Renal cortical epithelial cell (primary cell): ENCODE results near the gene TNPO1. TPM values are rescaled to one million over a fixed set of nuclear protein-coding genes. Genes with fewer than 3 reads are reported as not detected.
A peak's percentile ranks its signal among the peaks of the same experiment; 100 is the strongest.
"Not testable (repeated sequence)": the region's sequence is repeated elsewhere in the genome, so short reads cannot be mapped to it uniquely, and the experiment has no call there.

Experiments used
- DNase-seq: peaks from one replicate; pipeline ENCODE4 v3.0.0-alpha.2; 2011; ENCODE audit warnings: low read depth
- total RNA-seq: library from RNA; depleted of rRNA; stranded (reverse); fragments of >200 nt; gene quantifications from 2 replicates; pipeline ENCODE4 v1.2.3, GENCODE V29; 2014

Gene TNPO1
- total RNA-seq, result 176 and 258 TPM in 2 replicates

DNA sequence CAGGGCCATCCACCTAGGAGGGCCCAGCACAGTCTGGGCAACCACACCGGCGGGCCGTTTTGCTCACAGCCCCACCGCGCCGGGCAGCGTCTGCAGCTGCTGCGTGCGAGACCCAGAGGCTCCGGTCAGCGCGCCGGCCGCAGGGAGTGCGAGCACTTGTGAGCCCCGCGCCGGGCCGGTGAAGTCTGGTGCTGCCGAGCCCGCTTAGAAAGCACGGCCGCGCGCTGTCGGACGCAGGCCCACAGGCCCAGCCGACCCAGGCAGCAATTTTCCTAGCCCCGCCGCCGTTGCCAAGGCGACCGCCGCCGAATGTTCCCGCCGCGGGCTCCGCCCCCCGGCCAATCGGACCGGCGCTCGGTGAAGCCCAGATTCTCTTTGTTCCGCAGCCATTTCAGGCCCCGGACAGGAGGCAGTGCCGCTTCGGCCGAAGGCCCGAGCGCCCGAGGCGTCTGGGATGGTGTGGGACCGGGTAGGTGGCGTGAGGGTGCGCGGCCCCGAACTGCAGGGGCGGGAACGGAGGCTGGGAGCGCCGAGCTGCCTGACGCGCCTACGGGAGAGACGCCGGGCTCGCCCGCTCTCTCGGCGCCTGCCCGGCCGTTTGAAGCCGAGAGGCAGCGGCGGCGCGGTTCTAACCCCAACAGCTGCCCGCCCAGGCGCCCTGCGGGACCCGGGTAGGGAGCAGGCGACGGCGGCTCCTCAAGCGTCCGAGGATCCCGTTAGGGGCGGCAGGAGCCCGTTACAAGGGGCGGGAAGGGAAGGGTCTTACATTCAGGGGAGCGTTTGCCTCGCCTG lies at the start of gene TNPO1:
TSS of gene TNPO1 (plus strand) at position 378 of the 792 bp plus-strand sequence. CDS start at position 455, 77 bp downstream.
- DNase-seq, result peak; percentile 78

DNA sequence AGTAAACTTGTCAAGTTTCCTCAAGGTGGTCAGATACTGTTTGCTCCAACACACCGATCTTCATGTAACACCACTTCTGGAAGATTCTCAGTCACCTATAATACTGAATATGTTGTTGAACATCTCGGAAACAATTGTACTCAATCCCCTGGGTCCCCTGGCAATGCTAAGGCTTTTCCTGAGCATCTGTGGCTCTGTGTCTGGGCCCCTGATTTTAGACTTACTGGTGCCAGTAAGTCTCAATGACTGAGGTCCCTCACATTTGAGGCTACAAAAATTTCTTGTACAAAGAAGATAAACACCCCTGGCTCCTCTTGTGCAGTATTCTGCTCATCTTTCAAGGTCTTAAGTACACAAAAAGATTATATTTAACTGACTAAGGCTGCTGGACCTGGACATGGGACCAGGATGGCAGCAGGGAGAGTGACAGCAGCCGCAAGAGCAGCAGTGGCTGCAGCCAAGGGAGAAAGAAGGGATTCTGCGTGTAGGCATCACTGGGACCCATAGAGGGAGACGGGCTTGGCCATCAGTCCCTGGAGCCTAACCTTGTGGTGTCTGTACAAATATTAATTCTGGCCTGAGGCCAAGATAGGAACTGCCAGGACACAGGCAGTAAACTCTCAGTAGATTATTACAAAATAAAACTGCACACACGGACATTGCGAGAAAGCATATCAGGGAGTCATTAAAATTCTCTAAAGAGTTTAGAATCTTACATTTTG lies 49.0 kb upstream of the TNPO1 start:
- DNase-seq, result peak; percentile 31

DNA sequence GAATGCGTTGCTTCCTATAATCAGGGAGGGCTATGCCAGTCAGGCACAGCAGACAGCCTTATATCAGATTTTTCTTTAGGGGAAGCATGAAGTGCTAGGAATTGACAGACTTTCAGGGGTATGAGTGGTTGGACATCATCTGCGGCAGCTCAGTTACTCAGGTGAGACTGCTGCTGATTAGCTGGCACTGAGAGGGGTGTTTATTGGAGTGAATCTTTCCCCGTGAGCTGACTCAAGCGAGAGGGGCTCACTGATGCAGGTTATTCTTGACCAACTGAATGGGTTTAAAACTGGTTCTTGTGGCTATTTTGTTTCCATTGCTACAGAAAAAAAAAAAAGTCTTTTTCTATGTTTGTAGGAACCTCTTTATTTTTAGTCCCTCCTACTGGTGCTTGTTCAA lies 46.2 kb upstream of the TNPO1 start:
- no peak for DNase-seq

GRCh38 chr5:72776684-72777083 lies 39.8 kb upstream of the TNPO1 start:
- DNase-seq, result no peak

- no peak for DNase-seq
Observed at GRCh38 chr5:72779520-72779919, 36.9 kb upstream of the TNPO1 start.

DNA sequence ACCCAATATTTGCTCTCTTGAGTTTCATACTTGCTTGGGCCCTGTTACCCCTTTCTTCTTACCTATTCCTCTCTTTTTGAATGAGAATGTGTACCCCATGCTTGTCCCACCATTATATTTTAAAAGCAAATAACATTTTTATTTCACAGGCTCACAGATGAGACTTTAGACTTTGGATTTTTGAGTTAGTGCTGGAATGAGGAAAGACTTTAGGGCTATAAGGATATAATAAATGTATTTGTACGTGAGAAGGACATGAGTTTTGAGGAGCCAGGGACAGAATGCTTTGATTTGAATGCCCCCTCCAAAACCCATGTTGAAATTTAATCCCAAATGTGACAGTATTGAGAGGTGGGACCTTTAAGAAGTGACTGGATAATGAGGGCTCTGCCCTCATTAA lies 33.1 kb upstream of the TNPO1 start:
- DNase-seq, result no peak

DNA sequence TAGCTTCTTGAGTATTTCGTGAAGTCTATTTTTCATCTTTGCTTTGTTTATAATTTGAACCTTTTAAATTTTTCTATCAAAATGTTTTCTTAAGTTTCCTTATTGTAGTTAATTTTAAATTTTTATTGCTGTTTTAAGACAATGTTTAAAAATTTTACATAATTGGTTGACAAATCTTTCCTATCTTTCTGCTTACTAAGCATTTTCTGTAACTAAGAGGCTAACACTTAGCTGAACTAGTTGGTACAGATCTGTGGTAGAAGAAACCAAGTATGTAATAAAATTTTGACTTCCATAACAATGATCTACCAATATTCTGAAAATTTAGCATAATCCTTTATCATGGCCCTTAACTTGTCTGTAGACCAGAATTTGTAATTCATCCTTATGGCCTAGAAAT lies 32.3 kb upstream of the TNPO1 start:
- no peak for DNase-seq

- peak; percentile 58 for DNase-seq
Observed at GRCh38 chr5:72785801-72786200, 30.7 kb upstream of the TNPO1 start.

GRCh38 chr5:72786676-72787075 lies 29.8 kb upstream of the TNPO1 start:
- no peak for DNase-seq

DNA sequence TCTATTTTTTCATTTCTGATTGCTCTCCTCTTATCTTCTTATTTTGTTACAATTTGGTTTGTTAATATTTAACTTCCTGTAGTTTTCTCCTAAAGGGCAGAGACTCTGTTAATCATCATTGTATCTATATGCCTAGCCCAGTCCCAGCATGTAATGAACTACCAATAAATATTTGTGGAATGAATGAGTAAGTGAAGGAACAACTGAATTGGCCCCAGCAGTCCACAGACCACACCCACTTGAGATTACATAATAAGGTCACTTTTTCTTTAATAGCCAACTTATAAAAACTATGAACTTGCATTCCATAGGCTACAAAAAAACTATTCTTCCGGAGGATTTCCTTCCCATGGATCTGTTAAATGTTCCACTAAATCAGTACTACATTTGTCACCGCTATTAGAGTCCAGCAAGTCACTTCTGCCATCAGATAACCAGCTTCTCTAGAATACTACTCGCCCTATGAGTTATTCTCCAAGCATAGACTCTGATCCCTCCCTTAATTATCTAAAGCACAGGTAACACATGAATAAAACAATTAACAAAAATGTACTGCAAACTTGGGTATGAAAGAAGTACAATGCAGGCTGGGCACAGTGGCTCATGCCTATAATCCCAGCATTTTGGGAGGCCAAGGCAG lies 27.5 kb upstream of the TNPO1 start:
- DNase-seq, result peak; percentile 70

- no peak for DNase-seq
Observed at GRCh38 chr5:72790186-72790585, 26.3 kb upstream of the TNPO1 start.

- DNase-seq, result not testable (repeated sequence)
Observed at GRCh38 chr5:72792662-72793061, 23.8 kb upstream of the TNPO1 start.

DNA sequence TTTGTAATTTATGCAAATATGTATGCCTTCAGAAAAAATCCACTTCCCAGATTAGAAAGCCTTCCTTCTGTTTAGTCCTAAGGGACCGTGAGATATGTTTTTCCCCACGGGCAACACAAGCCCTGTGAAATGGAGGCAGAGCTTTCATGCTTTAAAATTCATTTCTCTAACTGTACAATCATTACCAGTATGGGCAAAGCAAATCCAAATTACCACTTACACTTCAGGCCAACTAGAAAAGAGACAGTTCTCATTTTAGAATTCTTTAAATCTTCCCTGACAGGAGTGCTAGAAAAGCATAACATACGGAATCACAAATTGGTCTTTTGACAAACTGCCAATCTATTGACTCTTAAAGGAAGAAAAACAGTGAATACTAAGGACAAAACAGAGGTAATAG lies 20.5 kb upstream of the TNPO1 start:
- DNase-seq, result no peak

- DNase-seq, result peak; percentile 27
Observed at GRCh38 chr5:72799721-72800120, 16.7 kb upstream of the TNPO1 start.

DNA sequence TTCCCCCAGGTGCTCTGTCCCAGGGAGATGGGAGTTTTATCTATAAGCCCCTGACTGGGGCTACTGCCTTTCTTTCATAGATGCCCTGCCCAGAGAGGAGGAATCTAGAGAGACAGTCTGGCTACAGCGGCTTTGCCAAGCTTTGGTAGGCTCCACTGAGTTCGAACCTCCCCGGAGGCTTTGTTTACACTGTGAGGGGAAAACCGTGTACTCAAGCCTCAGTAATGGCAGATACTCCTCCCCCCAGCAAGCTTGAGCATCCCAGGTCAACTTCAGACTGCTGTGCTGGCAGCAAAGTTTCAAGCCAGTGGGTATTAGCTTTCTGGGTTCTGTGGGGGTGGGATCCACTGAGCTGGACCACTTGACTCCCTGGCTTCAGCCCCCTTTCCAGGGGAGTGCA lies 7.8 kb upstream of the TNPO1 start:
- not testable (repeated sequence) for DNase-seq

DNA sequence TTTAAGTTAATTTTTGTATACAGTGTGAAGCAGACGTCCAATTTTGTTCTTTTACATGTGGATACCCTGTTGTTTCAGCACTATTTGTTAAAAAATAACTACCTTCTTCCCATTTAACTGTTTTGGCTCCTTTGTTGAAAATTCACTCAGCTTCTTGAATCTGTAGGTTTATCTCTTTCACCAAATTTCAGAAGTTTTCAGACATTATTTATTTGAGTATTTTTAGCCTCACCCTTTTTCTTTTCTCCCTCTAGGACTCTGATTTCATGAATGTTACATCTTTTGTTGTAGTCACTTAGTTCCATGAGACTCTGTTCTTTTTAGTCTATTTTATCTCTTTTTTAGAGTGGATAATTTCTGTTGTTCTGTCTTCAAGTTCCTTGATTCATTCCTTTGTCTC lies 4.6 kb upstream of the TNPO1 start:
- DNase-seq, result no peak

DNA sequence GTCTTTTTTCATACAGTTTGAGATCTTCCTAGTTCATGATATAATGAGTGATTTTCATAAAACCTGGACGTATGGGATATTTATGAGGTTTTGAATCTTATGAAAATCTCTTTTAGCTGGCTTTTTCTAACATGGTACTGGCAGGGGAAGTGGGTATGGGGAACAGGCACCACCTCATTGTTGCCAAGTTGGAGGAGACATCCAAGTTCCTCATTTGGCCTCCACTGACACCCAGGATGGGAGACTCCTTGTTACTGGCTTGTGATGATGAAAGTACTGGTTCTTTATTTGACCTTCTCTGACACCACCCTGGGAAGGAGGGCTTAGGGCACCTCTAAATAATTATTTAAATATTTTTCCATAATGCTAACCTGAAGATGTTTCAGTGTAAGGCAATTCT lies 4.0 kb upstream of the TNPO1 start:
- no peak for DNase-seq

DNA sequence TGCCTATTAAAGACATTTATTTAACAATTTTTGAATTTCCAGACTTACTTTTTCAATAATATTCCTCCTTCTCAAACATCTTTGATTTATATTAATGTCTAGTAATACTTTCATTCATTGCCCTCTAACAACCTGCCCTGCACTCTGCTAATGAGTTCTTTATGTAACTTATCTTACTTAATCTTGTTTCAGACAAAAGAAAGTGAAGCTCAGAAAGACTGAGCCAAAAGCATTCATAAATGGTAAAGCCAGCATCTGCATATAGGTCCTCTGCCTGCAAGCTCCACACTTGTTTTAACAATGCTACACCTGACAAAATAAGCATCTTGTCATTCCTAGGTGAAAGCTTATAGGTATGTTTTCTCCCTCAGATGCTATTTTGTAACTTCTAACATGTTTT lies 2.4 kb upstream of the TNPO1 start:
- DNase-seq, result no peak

DNA sequence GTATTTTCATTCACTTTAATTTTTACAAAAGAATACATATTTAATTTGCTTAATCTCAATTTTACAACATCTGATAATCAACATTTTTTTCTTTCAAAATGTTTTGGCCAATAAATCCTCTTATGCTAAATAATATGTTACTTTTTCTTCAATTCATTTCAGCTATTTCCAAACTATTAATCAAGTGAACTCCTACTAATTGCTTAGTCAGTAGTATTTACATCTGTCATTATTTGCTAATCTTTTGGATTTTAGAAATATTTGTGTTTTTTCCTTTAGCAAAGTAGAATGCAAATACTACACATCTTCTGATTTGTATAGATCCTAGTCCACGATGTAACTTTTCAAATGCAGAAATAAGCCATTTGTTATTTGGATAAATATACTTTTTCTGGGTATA lies 1.6 kb upstream of the TNPO1 start:
- no peak for DNase-seq

GRCh38 chr5:72815580-72816283 lies 729 bp upstream of the TNPO1 start:
- no peak for DNase-seq

GRCh38 chr5:72817076-72817481 lies 618 bp downstream of the TNPO1 start:
- peak; percentile 43 for DNase-seq

DNA sequence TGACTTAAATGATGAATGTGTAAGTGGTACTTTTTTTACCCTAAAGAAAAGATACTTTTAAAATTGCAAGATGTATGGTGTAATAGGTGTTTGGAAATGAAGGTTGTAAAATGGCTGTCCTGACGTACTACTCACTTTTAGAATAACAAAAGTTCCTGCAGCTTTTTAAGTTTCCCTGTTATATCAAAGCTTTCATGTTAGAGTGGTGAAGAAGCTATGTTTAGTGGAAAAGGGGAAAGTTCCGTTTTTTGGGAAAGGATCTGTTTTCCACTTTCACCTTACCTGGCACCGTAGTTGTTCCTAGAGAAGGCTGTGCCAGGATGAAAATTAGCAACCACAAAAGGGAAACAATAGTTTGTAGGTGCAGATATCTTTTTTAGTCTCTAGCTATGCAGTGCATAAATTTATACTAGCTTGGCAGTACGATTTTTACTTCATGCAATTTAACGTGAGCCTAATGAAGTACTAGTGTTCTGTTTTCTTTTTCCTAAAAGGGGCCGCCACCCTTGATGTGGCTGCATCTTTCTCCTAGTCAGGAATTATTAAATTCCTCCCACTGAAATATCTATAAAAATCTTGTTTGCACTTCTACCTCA lies 1.3 kb downstream of the TNPO1 start:
- no peak for DNase-seq
